Heart left ventricle (tissue), 13 donors: ENCODE data around the gene PPP1R14C.

Experiments
- CTCF ChIP-seq, 12 donors: fragments of 200-600 bp; sonication (generic) in 4 of 12; IDR thresholded peaks; one replicate each; pipeline versions ENCODE4 v1.5.0 to v1.8.0; 2018 to 2022; ENCODE audit warnings: antibody characterized with exemption in 12 of 12, mild to moderate bottlenecking in 5 of 12
- POLR2A ChIP-seq, 2 donors: fragments of 450-650 bp; IDR thresholded peaks; one replicate each; pipeline ENCODE4 v1.6.1; 2017; ENCODE audit warnings: antibody characterized with exemption in 2 of 2, mild to moderate bottlenecking in 2 of 2, moderate library complexity in 2 of 2
- donor health status: ischemic (EF 13 %, LVEDD 7.1; RV severe dilation, severe dysfunction).
- donor health status: DM: no; HTN: yes; CAD: no.
- donor health status: DM: no; HTN: no; CAD: no.
- donor health status: ischemic (EF 25% LVEDD 6.9; RV normal size, moderate dysfunction).
- donor health status: ischemic (EF 25% LVEDD 5.7; RV mildly dilated, moderate dysfunction).
- donor health status: ischemic (EF 35%, LVEDD 5.7; RV mildly dilated, moderate dysfunction).
- donor health status: nonischemic (EF 11% LVEDD 7.7; RV severe dilation, severe dysfunction).
- donor health status: DM: yes; HTN: yes; CAD: no.
- donor health status: PGD.
- donor health status: ischemic (EF 29% LVEDD 5.4; RV normal size, mild dysfunction).
- donor health status: nonischemic (EF 23%, LVEDD 6.1; RV moderate dilation, normal function).

- no peak for TF ChIP-seq POLR2A (IDR thresholded peaks at IDR 0.05)
- no peak for TF ChIP-seq CTCF (IDR thresholded peaks at IDR 0.05)
Observed at GRCh38 chr6:150275489-150275888, 132.6 kb downstream of the PPP1R14C start.
